Stimulated activated CD8-positive, alpha-beta memory T cell treated with anti-CD3 and anti-CD28 coated beads, Interleukin-4, amount 100 ng/mL, for 48 hours (primary cell): Measurements from ENCODE around the gene KRT40.
A peak's percentile ranks its signal among the peaks of the same experiment; 100 is the strongest.

ENCODE experiments used
- DNase-seq: peaks from one replicate; pipeline ENCODE4 v3.0.0-alpha.2; 2020

The KRT40 gene

GRCh38 chr17:40995116-40995515 is 11.0 kb upstream of the KRT40 start:
- DNase-seq = no peak

GRCh38 chr17:40993839-40994238 is 9.7 kb upstream of the KRT40 start, which contains the start of gene KRTAP3-3:
Gene KRTAP3-3, minus strand, starts transcription at chr17:40994164. Its CDS starts 67 bp downstream, at chr17:40994097.
- no peak for DNase-seq

GRCh38 chr17:40993084-40993483 is 9.0 kb upstream of the KRT40 start:
- no peak for DNase-seq

- DNase-seq = no peak
Observed at GRCh38 chr17:40992666-40993065, 8.5 kb upstream of the KRT40 start.

- DNase-seq = no peak
Observed at GRCh38 chr17:40986920-40987319, 2.8 kb upstream of the KRT40 start.

- no peak for DNase-seq
Observed at GRCh38 chr17:40981115-40981514, 3.0 kb downstream of the KRT40 start.

- no peak for DNase-seq
Observed at GRCh38 chr17:40980596-40980995, 3.5 kb downstream of the KRT40 start.

GRCh38 chr17:40980117-40980516 is 4.0 kb downstream of the KRT40 start:
- no peak for DNase-seq

- DNase-seq = no peak
Observed at GRCh38 chr17:40978575-40979151, 5.5 kb downstream of the KRT40 start.

GRCh38 chr17:40975516-40975915 is 8.6 kb downstream of the KRT40 start:
- no peak for DNase-seq

- DNase-seq = no peak
Observed at GRCh38 chr17:40974366-40974765, 9.8 kb downstream of the KRT40 start.

- no peak for DNase-seq
Observed at GRCh38 chr17:40967582-40967981, 16.5 kb downstream of the KRT40 start.

- DNase-seq = no peak
Observed at GRCh38 chr17:40966848-40967247, 17.3 kb downstream of the KRT40 start, which contains the start of gene KRT39. Gene KRT39, minus strand, starts transcription at chr17:40966948. Its CDS starts 92 bp downstream, at chr17:40966856.

GRCh38 chr17:40963838-40964237 is 20.3 kb downstream of the KRT40 start:
- no peak for DNase-seq

GRCh38 chr17:40962059-40962561 is 22.0 kb downstream of the KRT40 start:
- no peak for DNase-seq

- no peak for DNase-seq
Observed at GRCh38 chr17:40961591-40961990, 22.5 kb downstream of the KRT40 start.

- no peak for DNase-seq
Observed at GRCh38 chr17:40960144-40960543, 24.0 kb downstream of the KRT40 start.

GRCh38 chr17:40958086-40958953 is 25.8 kb downstream of the KRT40 start:
- DNase-seq = no peak

GRCh38 chr17:40956401-40957254 is 27.5 kb downstream of the KRT40 start:
- no peak for DNase-seq

- peak; percentile 38 for DNase-seq
Observed at GRCh38 chr17:40953881-40954280, 30.2 kb downstream of the KRT40 start.

GRCh38 chr17:40952661-40953060 is 31.5 kb downstream of the KRT40 start:
- DNase-seq = no peak

GRCh38 chr17:40952154-40952553 is 32.0 kb downstream of the KRT40 start:
- no peak for DNase-seq

- DNase-seq = no peak
Observed at GRCh38 chr17:40951011-40951622, 33.0 kb downstream of the KRT40 start.
